H9 (cell line): ENCODE results near the gene EPM2A. TPM values are rescaled to one million over a fixed set of nuclear protein-coding genes. Genes with fewer than 3 reads are reported as not detected.

Experiments used
- DNase-seq: peaks from one replicate; pipeline ENCODE4 v3.0.0-alpha.2; 2017
- H2AFZ ChIP-seq: one replicate; pipeline ENCODE4 v1.6.1; 2013; ENCODE audit warnings: mild to moderate bottlenecking, low read length, control low read depth, moderate library complexity
- H2AK5ac ChIP-seq: 2 replicates; pipeline ENCODE4 v1.6.1; 2013; ENCODE audit warnings: low read length, control low read depth, mixed read lengths; ENCODE audit not compliant: insufficient read length
- H2BK120ac ChIP-seq: one replicate; pipeline ENCODE4 v1.6.1; 2013; ENCODE audit warnings: low read depth, mild to moderate bottlenecking, low read length, control low read depth, inconsistent platforms; ENCODE audit not compliant: poor library complexity, severe bottlenecking
- H2BK12ac ChIP-seq: 2 replicates; pipeline ENCODE4 v1.6.1; 2013; ENCODE audit warnings: low read length, control low read depth, mixed read lengths, low read depth; ENCODE audit not compliant: insufficient read length
- H2BK15ac ChIP-seq: 2 replicates; pipeline ENCODE4 v1.6.1; 2013; ENCODE audit warnings: low read depth, low read length, control low read depth
- H2BK20ac ChIP-seq: one replicate; pipeline ENCODE4 v1.6.1; 2013; ENCODE audit warnings: low read depth, mild to moderate bottlenecking, low read length, control low read depth, inconsistent platforms; ENCODE audit not compliant: poor library complexity, severe bottlenecking
- H2BK5ac ChIP-seq: 2 replicates; pipeline ENCODE4 v1.6.1; 2013; ENCODE audit warnings: low read length, control low read depth, mixed read lengths; ENCODE audit not compliant: insufficient read length
- H3K14ac ChIP-seq: 2 replicates; pipeline ENCODE4 v1.6.1; 2013; ENCODE audit warnings: low read length, control low read depth; ENCODE audit not compliant: insufficient read depth
- H3K18ac ChIP-seq: 2 replicates; pipeline ENCODE4 v1.6.1; 2013; ENCODE audit warnings: low read depth, mild to moderate bottlenecking, mixed read lengths, low read length, control low read depth; ENCODE audit not compliant: insufficient read length
- H3K23ac ChIP-seq: 2 replicates; pipeline ENCODE4 v1.6.1; 2013; ENCODE audit warnings: low read length, control low read depth, mixed read lengths, low read depth; ENCODE audit not compliant: insufficient read length
- H3K23me2 ChIP-seq: 2 replicates; pipeline ENCODE4 v1.6.1; 2013; ENCODE audit warnings: low read depth, mild to moderate bottlenecking, mixed read lengths, low read length, control low read depth; ENCODE audit not compliant: insufficient read length, poor library complexity, severe bottlenecking
- H3K27ac ChIP-seq: 2 replicates; pipeline ENCODE4 v1.5.1; 2013; ENCODE audit warnings: low read length, control low read depth, mixed read lengths, low read depth; ENCODE audit not compliant: insufficient read length
- H3K27me3 ChIP-seq: 2 replicates; pipeline ENCODE4 v1.6.1; 2013; ENCODE audit warnings: low read length, control low read depth, inconsistent platforms; ENCODE audit not compliant: insufficient read depth
- H3K4ac ChIP-seq: 2 replicates; pipeline ENCODE4 v1.6.1; 2013; ENCODE audit warnings: low read depth, mild to moderate bottlenecking, control low read depth, inconsistent platforms, low read length, moderate library complexity
- H3K4me1 ChIP-seq: 2 replicates; pipeline ENCODE4 v1.6.1; 2013; ENCODE audit warnings: low read length, control low read depth, inconsistent platforms; ENCODE audit not compliant: insufficient read depth
- H3K4me2 ChIP-seq: 2 replicates; pipeline ENCODE4 v1.6.1; 2013; ENCODE audit warnings: low read length, control low read depth, mixed read lengths; ENCODE audit not compliant: insufficient read length, insufficient read depth
- H3K56ac ChIP-seq: 2 replicates; pipeline ENCODE4 v1.6.1; 2013; ENCODE audit warnings: low read depth, mild to moderate bottlenecking, mixed read lengths, low read length, control low read depth; ENCODE audit not compliant: insufficient read length
- H3K79me1 ChIP-seq: 2 replicates; pipeline ENCODE4 v1.6.1; 2013; ENCODE audit warnings: low read depth, mild to moderate bottlenecking, moderate library complexity, low read length, control low read depth, inconsistent platforms; ENCODE audit not compliant: insufficient read depth, poor library complexity, severe bottlenecking
- H3K79me2 ChIP-seq: 2 replicates; pipeline ENCODE4 v1.6.1; 2013; ENCODE audit warnings: low read length, control low read depth, inconsistent platforms; ENCODE audit not compliant: insufficient read depth
- H3K9ac ChIP-seq: 2 replicates; pipeline ENCODE4 v1.6.1; 2013; ENCODE audit warnings: low read length, control low read depth, mixed read lengths; ENCODE audit not compliant: insufficient read length; ENCODE audit errors: extremely low read depth
- H3K9me3 ChIP-seq: one replicate; pipeline ENCODE4 v1.6.1; 2013; ENCODE audit warnings: low read depth, low read length, inconsistent platforms; ENCODE audit not compliant: control insufficient read depth
- H3T11ph ChIP-seq: one replicate; pipeline ENCODE4 v1.6.1; 2013; ENCODE audit warnings: mild to moderate bottlenecking, low read length, control low read depth, inconsistent platforms
- H4K20me1 ChIP-seq: one replicate; pipeline ENCODE4 v1.6.1; 2013; ENCODE audit not compliant: control insufficient read depth, insufficient read length, insufficient read depth
- H4K5ac ChIP-seq: 2 replicates; pipeline ENCODE4 v1.6.1; 2013; ENCODE audit warnings: low read depth, mild to moderate bottlenecking, mixed read lengths, low read length, control low read depth; ENCODE audit not compliant: insufficient read length
- H4K8ac ChIP-seq: replicated peaks from 2 replicates; pipeline ENCODE4 v1.6.1; 2013; ENCODE audit warnings: low read length, control low read depth, mixed read lengths, low read depth; ENCODE audit not compliant: insufficient read length
- H4K91ac ChIP-seq: 2 replicates; pipeline ENCODE4 v1.6.1; 2013; ENCODE audit warnings: low read depth, mild to moderate bottlenecking, moderate library complexity, mixed read lengths, low read length, control low read depth; ENCODE audit not compliant: insufficient read length
- H3K27ac Mint-ChIP-seq, 3 experiments: 2 replicates in 2 of 3; 3 replicates in 1 of 3; pipeline ENCODE4 v1.8.0; 2020 to 2021; ENCODE audit warnings: mixed read lengths in 3 of 3, mild to moderate bottlenecking in 1 of 3, moderate library complexity in 1 of 3
- H3K27me3 Mint-ChIP-seq: 2 replicates; pipeline ENCODE4 v1.8.0; 2021; ENCODE audit warnings: low read depth, mild to moderate bottlenecking, moderate library complexity, mixed read lengths
- H3K36me3 Mint-ChIP-seq, 3 experiments: 2 replicates in 2 of 3; 3 replicates in 1 of 3; pipeline ENCODE4 v1.8.0; 2020 to 2021; ENCODE audit warnings: low read depth in 3 of 3, mixed read lengths in 3 of 3; ENCODE audit not compliant: insufficient read depth in 1 of 3
- H3K4me1 Mint-ChIP-seq, 2 experiments: 2 replicates each; pipeline ENCODE4 v1.8.0; 2020; ENCODE audit warnings: mixed read lengths in 2 of 2
- H3K4me3 Mint-ChIP-seq, 2 experiments: 2 replicates in 1 of 2; 3 replicates in 1 of 2; pipeline ENCODE4 v1.8.0; 2020 to 2021; ENCODE audit warnings: mild to moderate bottlenecking in 2 of 2, mixed read lengths in 2 of 2, moderate library complexity in 1 of 2
- H3K9me3 Mint-ChIP-seq, 2 experiments: 2 replicates in 1 of 2; 3 replicates in 1 of 2; pipeline ENCODE4 v1.8.0; 2020; ENCODE audit warnings: mild to moderate bottlenecking in 2 of 2, mixed read lengths in 2 of 2, moderate library complexity in 1 of 2
- CTCF ChIP-seq: fragments of 200-600 bp; sonication (generic); conservative IDR thresholded peaks from 3 replicates; pipeline ENCODE4 v1.8.0; 2021; ENCODE audit warnings: antibody characterized with exemption, mild to moderate bottlenecking
- WGBS: extraction: QIAGEN DNeasy Blood & Tissue Kit; methylation state at CpG from one replicate; pipeline ENCODE4 v1.1.7; 2013; ENCODE audit warnings: missing lambda C conversion rate, low lambda C conversion rate, mixed read lengths; ENCODE audit not compliant: insufficient read length; ENCODE audit errors: extremely low coverage; 5-methylcytosine and 5-hydroxymethylcytosine counted together
- total RNA-seq: library from RNA; stranded (reverse); gene quantifications from 2 replicates; pipeline ENCODE4 v1.2.1, GENCODE V29; 2021

EPM2A gene
- total RNA-seq, 1 experiment from 2014 or later: 8.2 TPM

- Histone ChIP-seq H3K18ac (no peak overlapping the region), H2BK5ac (no peak overlapping the region), H2BK20ac (no peak overlapping the region), H3K9ac (no peak overlapping the region), H3K4me1 (no peaks in the 10 kb centered on the region), H4K5ac (no peak overlapping the region), H2BK120ac (no peak overlapping the region), H3K9me3 (no peaks in the 10 kb centered on the region), H4K20me1 (no peaks in the 10 kb centered on the region), H3K79me2 (0 out of 2 replicates have a peak, but pooled peaks cover 1% of the 10 kb centered on the region), H3K14ac (no peak overlapping the region), H3K4me2 (no peak overlapping the region), H3K4ac (no peak overlapping the region), H2BK12ac (no peak overlapping the region), H3K27ac (no peak overlapping the region), H3K23me2 (no peaks in the 10 kb centered on the region), H2BK15ac (no peak overlapping the region), H3K23ac (no peak overlapping the region), H3K56ac (no peak overlapping the region), H3K79me1 (no peaks in the 10 kb centered on the region), H3T11ph (no peak overlapping the region), H2AK5ac (no peak overlapping the region), H4K8ac (no peak overlapping the region), H3K27me3 (no peaks in the 10 kb centered on the region), H4K91ac (no peak overlapping the region), H2AFZ (no peak overlapping the region)
- H3K27ac Mint-ChIP-seq: no peak overlapping the region
- H3K36me3 Mint-ChIP-seq: peaks cover 0 to 5% (median 3%) of the 10 kb centered on the region in 3 experiments; a peak in 5 of 7 replicates
- no CpG with 5 or more reads among the region's 2 CpGs for WGBS
- H3K4me1 Mint-ChIP-seq: peaks cover 5 to 7% of the 10 kb centered on the region in 2 experiments; a peak in 2 of 4 replicates
- no peak overlapping the region for H3K4me3 Mint-ChIP-seq
- H3K27me3 Mint-ChIP-seq: no peaks in the 10 kb centered on the region
- H3K9me3 Mint-ChIP-seq: peaks cover 5% of the 10 kb centered on the region in 2 experiments; a peak in 3 of 5 replicates
- TF ChIP-seq CTCF: no peak
- no peak for DNase-seq
Observed at GRCh38 chr6:145722190-145722589, 13.1 kb downstream of the EPM2A start.
